PC-9 (cell line): ENCODE results near the gene TMEM120A. TPM values are rescaled to one million over a fixed set of nuclear protein-coding genes. Genes with fewer than 3 reads are reported as not detected.
"Not testable (repeated sequence)": the region's sequence is repeated elsewhere in the genome, so short reads cannot be mapped to it uniquely, and the experiment has no call there.

ENCODE experiments used
- BruUV-seq: library from RNA; stranded (reverse); fragments of 400-500 nt; replicated peaks from 2 replicates; lab custom pipeline; 2021; lab: Mats Ljungman, UMichigan
- CTCF ChIA-PET: fragments of 300-600 bp; sonication (Branson Sonifier 250); formaldehyde crosslinking; loops from one replicate; lab custom pipeline; 2022; ENCODE audit warnings: antibody characterized with exemption; lab: Charles Lee
- POLR2A ChIA-PET: fragments of 300-600 bp; sonication (Branson Sonifier 250); formaldehyde crosslinking; loops from one replicate; lab custom pipeline; 2022; ENCODE audit warnings: antibody characterized with exemption; ENCODE audit not compliant: unreplicated experiment; lab: Charles Lee
- DNase-seq, 2 experiments: peaks; one replicate each; pipeline versions ENCODE4 v3.0.0 to v3.0.0-alpha.2; 2015 to 2022; ENCODE audit warnings: mixed read lengths in 1 of 2
- H2AFZ ChIP-seq: fragments of 200-600 bp; sonication (generic); 2 replicates; pipeline ENCODE4 v1.8.1; 2017; ENCODE audit warnings: antibody characterized with exemption
- H3F3A ChIP-seq: fragments of 200-600 bp; sonication (generic); 2 replicates; pipeline ENCODE4 v1.8.1; 2017; ENCODE audit warnings: antibody characterized with exemption, mild to moderate bottlenecking, low read depth; ENCODE audit not compliant: insufficient read depth
- H3K27ac ChIP-seq: fragments of 200-600 bp; sonication (generic); 2 replicates; pipeline ENCODE4 v1.6.1; 2016; ENCODE audit warnings: mixed run types
- H3K27me3 ChIP-seq: fragments of 200-600 bp; sonication (generic); 2 replicates; pipeline ENCODE4 v1.6.1; 2016; ENCODE audit warnings: low read depth, mixed run types; ENCODE audit not compliant: insufficient read depth
- H3K36me3 ChIP-seq: fragments of 200-600 bp; sonication (generic); 2 replicates; pipeline ENCODE4 v1.6.1; 2016; ENCODE audit warnings: low read depth, mixed run types
- H3K4me1 ChIP-seq: fragments of 200-600 bp; sonication (generic); replicated peaks from 2 replicates; pipeline ENCODE4 v1.6.1; 2016; ENCODE audit warnings: mixed run types; ENCODE audit not compliant: insufficient read depth
- H3K4me2 ChIP-seq: fragments of 200-600 bp; sonication (generic); 2 replicates; pipeline ENCODE4 v1.6.1; 2017; ENCODE audit warnings: mixed run types
- H3K4me3 ChIP-seq: fragments of 200-600 bp; sonication (generic); 2 replicates; pipeline ENCODE4 v1.6.1; 2016; ENCODE audit warnings: mixed run types
- H3K79me2 ChIP-seq: fragments of 200-600 bp; sonication (generic); 2 replicates; pipeline ENCODE4 v1.6.1; 2017; ENCODE audit warnings: low read depth, mixed run types
- H3K9me2 ChIP-seq: fragments of 200-600 bp; sonication (generic); 2 replicates; pipeline ENCODE4 v1.8.1; 2017; ENCODE audit warnings: mild to moderate bottlenecking; ENCODE audit not compliant: insufficient read depth
- H3K9me3 ChIP-seq: fragments of 200-600 bp; sonication (generic); 2 replicates; pipeline ENCODE4 v1.8.1; 2016; ENCODE audit warnings: low read depth; ENCODE audit not compliant: insufficient read depth
- H4K20me1 ChIP-seq: fragments of 200-600 bp; sonication (generic); 2 replicates; pipeline ENCODE4 v1.8.1; 2017; ENCODE audit not compliant: insufficient read depth
- CTCF ChIP-seq: fragments of 200-600 bp; sonication (generic); conservative IDR thresholded peaks from 2 replicates; pipeline ENCODE4 v1.6.1; 2017; ENCODE audit warnings: mixed run types, antibody characterized with exemption, mild to moderate bottlenecking, moderate library complexity
- EZH2 ChIP-seq: fragments of 200-600 bp; sonication (generic); IDR thresholded peaks from 2 replicates; pipeline ENCODE4 v1.8.0; 2017; ENCODE audit warnings: antibody characterized with exemption, low read depth
- intact Hi-C: fragments of 100-400 bp; cut with micrococcal nuclease; formaldehyde crosslinking; loops from one replicate; pipeline ENCODE4 v1.10.0; 2022; ENCODE audit not compliant: unreplicated experiment
- total RNA-seq: library from RNA; stranded (reverse); gene quantifications from 2 replicates; pipeline ENCODE4 v1.2.3, GENCODE V29; 2021

The TMEM120A gene
- total RNA-seq, 1 experiment from 2014 or later, result 27.0 TPM

GRCh38 chr7:76031964-76032363 is 37.6 kb upstream of the TMEM120A start:
- Histone ChIP-seq H3K9me3 (no peaks in the 10 kb centered on the region), H4K20me1 (no peaks in the 10 kb centered on the region), H2AFZ (no peak overlapping the region), H3K27ac (no peak overlapping the region), H3K79me2 (no peaks in the 10 kb centered on the region), H3K4me2 (no peak overlapping the region), H3K9me2 (no peaks in the 10 kb centered on the region), H3K36me3 (no peaks in the 10 kb centered on the region), H3K4me1 (no peaks in the 10 kb centered on the region), H3K4me3 (no peak overlapping the region), H3F3A (no peaks in the 10 kb centered on the region), H3K27me3 (no peaks in the 10 kb centered on the region)
- TF ChIP-seq CTCF (no peak), EZH2 (no peak)
- DNase-seq, result no peak
- no TSS peak for BruUV-seq
- ChIA-PET POLR2A (no interaction called here), CTCF (interaction anchor here (0.7 kb wide), 1 partner anchor 21 kb away, joined by 6 read pairs; no protein-coding TSS in a partner anchor)
- intact Hi-C loops, result no loop called here

DNA sequence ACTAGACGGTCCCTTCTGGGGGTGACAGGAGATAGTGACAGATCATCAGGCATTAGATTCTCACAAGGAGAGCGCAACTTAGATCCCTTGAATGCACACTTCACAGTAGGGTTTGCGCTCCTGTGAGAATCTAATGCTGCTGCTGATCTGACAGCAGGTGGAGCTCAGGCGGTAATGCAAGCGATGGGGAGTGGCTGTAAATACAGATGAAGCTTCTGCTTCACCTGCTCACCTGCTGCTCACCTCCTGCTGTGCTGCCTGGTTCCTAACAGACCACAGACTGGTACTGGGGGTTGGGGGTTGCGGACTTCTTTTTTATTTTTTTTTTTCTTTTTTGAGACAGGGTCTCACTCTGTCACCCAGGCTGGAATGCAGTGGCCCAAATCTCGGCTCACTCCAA is 35.3 kb upstream of the TMEM120A start:
- BruUV-seq, H3K27ac ChIP-seq, H3K4me2 ChIP-seq, H3K9me2 ChIP-seq, H3K4me3 ChIP-seq, DNase-seq, H4K20me1 ChIP-seq, CTCF ChIA-PET, intact Hi-C loops, H3K9me3 ChIP-seq, H3K79me2 ChIP-seq, H3F3A ChIP-seq, H2AFZ ChIP-seq, H3K36me3 ChIP-seq, H3K4me1 ChIP-seq, H3K27me3 ChIP-seq: not testable (repeated sequence)
- POLR2A ChIA-PET, result interaction anchor here (0.7 kb wide), 1 partner anchor 92 kb away, joined by 19 read pairs; no protein-coding TSS in a partner anchor

GRCh38 chr7:76023002-76023401 is 28.6 kb upstream of the TMEM120A start:
- ChIA-PET CTCF (no interaction called here), POLR2A (interaction anchor here (0.7 kb wide), 1 partner anchor 16 kb away, joined by 6 read pairs; no protein-coding TSS in a partner anchor)
- Histone ChIP-seq H3K9me2 (no peaks in the 10 kb centered on the region), H3K79me2 (no peaks in the 10 kb centered on the region), H3K4me1 (no peaks in the 10 kb centered on the region), H3K27ac (no peak overlapping the region), H3K9me3 (no peaks in the 10 kb centered on the region), H2AFZ (no peak overlapping the region), H3K36me3 (no peaks in the 10 kb centered on the region), H3K4me2 (no peak overlapping the region), H3K27me3 (no peaks in the 10 kb centered on the region), H3K4me3 (no peak overlapping the region), H4K20me1 (no peaks in the 10 kb centered on the region), H3F3A (no peaks in the 10 kb centered on the region; the same call in 1 of the 2 replicates)
- intact Hi-C loops, result no loop called here
- DNase-seq, result no peak
- BruUV-seq, result no TSS peak
- no peak for TF ChIP-seq CTCF
- TF ChIP-seq EZH2, result no peak
